ENCODE data around the gene UNK.
A peak's percentile ranks its signal among the peaks of the same experiment; 100 is the strongest.

GRCh38 chr17:75854101-75854748 lies 69.6 kb downstream of the UNK start:
- TF ChIP-seq, protein P1, sequence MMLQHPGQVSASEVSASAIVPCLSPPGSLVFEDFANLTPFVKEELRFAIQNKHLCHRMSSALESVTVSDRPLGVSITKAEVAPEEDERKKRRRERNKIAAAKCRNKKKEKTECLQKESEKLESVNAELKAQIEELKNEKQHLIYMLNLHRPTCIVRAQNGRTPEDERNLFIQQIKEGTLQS (IDR thresholded peaks at IDR 0.05), result peak; percentile 66
- TF ChIP-seq, protein P1 (CRISPR knock-in tag; conservative IDR thresholded peaks at IDR 0.05), result no peak
- no peak for TF ChIP-seq EWSR1 (IDR thresholded peaks at IDR 0.05; ENCODE audit: borderline replicate concordance, low read depth, partially characterized antibody)
- no peak for TF ChIP-seq RBM39 (optimal IDR thresholded peaks at IDR 0.05; ENCODE audit: low read depth, low read length)
- no peak for TF ChIP-seq GABPB1 (CRISPR knock-in tag; IDR thresholded peaks at IDR 0.05)
- no peak for TF ChIP-seq UBTF (IDR thresholded peaks at IDR 0.05; ENCODE audit: borderline replicate concordance in 1 of 2, low read depth in 2 of 2, low read length in 2 of 2)
- no peak for TF ChIP-seq MTA3 (IDR thresholded peaks at IDR 0.05; ENCODE audit: borderline replicate concordance)
- TF ChIP-seq TOE1 (IDR thresholded peaks at IDR 0.05; ENCODE audit: borderline replicate concordance), result no peak
- no peak for TF ChIP-seq TOE1 (CRISPR knock-in tag; IDR thresholded peaks at IDR 0.05; ENCODE audit: borderline replicate concordance, low read depth)
- TF ChIP-seq MYC (IDR thresholded peaks at IDR 0.05; ENCODE audit: low read depth, low read length), result no peak
- no peak for TF ChIP-seq MYC (CRISPR knock-in tag; IDR thresholded peaks at IDR 0.05; ENCODE audit: borderline replicate concordance, low read depth)
- no peak for TF ChIP-seq RFX1 (IDR thresholded peaks at IDR 0.05)
